ENCODE results near the gene MKNK2. TPM values are rescaled to one million over a fixed set of nuclear protein-coding genes. Genes with fewer than 3 reads are reported as not detected.

Gene MKNK2
- total and polyA plus RNA-seq, 2 of the 13 experiments (the other 11 are each of a cell fraction or from before 2014, with no cell fraction given), result 44.9 to 112 TPM

DNA sequence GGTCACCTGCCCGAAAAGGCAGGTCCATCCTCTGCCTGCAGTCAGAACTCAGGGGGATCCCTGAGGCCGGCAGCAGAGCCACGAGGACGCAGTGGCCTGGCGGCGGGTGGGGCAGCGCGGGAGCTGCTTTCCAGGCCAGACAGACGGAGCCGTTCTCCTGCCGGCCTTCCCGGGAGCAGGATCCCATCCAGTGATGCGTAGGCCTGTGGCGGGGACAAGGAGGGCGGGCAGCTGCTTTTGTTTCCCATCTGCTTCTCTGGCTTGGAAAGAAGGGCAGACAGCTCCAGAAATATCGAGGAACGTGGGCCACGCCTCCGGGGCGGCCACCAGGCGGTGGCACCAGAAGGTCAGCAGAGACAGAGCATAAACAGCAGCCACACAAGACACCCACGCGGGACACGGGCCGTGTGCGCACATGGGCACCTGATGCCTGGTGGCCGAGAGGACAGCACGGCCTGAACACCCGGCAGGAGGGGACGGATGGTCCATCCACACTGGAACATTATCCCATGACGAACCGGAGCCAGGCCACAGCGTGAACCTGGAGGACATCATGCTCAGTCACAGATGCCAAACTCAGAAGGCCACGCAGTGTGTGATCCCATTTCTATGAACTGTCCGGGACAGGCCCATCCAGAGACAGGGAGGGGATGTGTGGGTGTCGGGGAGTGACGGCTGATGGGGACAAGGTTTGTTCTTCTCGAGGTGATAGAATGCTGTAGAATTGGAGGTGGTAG is 13.9 kb upstream of the MKNK2 start (continued):
- TF ChIP-seq ZSCAN31 (CRISPR knock-in tag; IDR thresholded peaks at IDR 0.05; ENCODE audit: low read depth), result 0 out of 2 replicates have a peak, but pooled peaks have one; percentile 50
- TF ChIP-seq SIN3A (IDR thresholded peaks at IDR 0.05; ENCODE audit: borderline replicate concordance, low read depth, low read length), result no peak
- no peak for TF ChIP-seq ZNF367 (CRISPR knock-in tag; IDR thresholded peaks at IDR 0.05; ENCODE audit: borderline replicate concordance)
- no peak for TF ChIP-seq NONO (IDR thresholded peaks at IDR 0.05)
- TF ChIP-seq NONO (CRISPR knock-in tag; conservative IDR thresholded peaks at IDR 0.05), result no peak
- TF ChIP-seq ZNF746 (CRISPR knock-in tag; IDR thresholded peaks at IDR 0.05), result 0 out of 2 replicates have a peak, but pooled peaks have one; percentile 26
- TF ChIP-seq ZNF891 (CRISPR knock-in tag; IDR thresholded peaks at IDR 0.05), result peak; percentile 57; the same call in 1 of the 2 replicates
- 0 out of 2 replicates have a peak, but pooled peaks have one; percentile 15 for TF ChIP-seq MEIS1 (CRISPR knock-in tag; IDR thresholded peaks at IDR 0.05; ENCODE audit: borderline replicate concordance)
- no peak for TF ChIP-seq ZNF24 (IDR thresholded peaks at IDR 0.05)
- TF ChIP-seq, protein P1, sequence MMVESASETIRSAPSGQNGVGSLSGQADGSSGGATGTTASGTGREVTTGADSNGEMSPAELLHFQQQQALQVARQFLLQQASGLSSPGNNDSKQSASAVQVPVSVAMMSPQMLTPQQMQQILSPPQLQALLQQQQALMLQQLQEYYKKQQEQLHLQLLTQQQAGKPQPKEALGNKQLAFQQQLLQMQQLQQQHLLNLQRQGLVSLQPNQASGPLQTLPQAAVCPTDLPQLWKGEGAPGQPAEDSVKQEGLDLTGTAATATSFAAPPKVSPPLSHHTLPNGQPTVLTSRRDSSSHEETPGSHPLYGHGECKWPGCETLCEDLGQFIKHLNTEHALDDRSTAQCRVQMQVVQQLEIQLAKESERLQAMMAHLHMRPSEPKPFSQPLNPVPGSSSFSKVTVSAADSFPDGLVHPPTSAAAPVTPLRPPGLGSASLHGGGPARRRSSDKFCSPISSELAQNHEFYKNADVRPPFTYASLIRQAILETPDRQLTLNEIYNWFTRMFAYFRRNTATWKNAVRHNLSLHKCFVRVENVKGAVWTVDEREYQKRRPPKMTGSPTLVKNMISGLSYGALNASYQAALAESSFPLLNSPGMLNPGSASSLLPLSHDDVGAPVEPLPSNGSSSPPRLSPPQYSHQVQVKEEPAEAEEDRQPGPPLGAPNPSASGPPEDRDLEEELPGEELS (CRISPR knock-in tag; IDR thresholded peaks at IDR 0.05), result 0 out of 2 replicates have a peak, but pooled peaks have one; percentile 11
- TF ChIP-seq, protein P2, sequence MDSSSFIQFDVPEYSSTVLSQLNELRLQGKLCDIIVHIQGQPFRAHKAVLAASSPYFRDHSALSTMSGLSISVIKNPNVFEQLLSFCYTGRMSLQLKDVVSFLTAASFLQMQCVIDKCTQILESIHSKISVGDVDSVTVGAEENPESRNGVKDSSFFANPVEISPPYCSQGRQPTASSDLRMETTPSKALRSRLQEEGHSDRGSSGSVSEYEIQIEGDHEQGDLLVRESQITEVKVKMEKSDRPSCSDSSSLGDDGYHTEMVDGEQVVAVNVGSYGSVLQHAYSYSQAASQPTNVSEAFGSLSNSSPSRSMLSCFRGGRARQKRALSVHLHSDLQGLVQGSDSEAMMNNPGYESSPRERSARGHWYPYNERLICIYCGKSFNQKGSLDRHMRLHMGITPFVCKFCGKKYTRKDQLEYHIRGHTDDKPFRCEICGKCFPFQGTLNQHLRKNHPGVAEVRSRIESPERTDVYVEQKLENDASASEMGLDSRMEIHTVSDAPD (CRISPR knock-in tag; IDR thresholded peaks at IDR 0.05), result no peak
- TF ChIP-seq, protein P3, sequence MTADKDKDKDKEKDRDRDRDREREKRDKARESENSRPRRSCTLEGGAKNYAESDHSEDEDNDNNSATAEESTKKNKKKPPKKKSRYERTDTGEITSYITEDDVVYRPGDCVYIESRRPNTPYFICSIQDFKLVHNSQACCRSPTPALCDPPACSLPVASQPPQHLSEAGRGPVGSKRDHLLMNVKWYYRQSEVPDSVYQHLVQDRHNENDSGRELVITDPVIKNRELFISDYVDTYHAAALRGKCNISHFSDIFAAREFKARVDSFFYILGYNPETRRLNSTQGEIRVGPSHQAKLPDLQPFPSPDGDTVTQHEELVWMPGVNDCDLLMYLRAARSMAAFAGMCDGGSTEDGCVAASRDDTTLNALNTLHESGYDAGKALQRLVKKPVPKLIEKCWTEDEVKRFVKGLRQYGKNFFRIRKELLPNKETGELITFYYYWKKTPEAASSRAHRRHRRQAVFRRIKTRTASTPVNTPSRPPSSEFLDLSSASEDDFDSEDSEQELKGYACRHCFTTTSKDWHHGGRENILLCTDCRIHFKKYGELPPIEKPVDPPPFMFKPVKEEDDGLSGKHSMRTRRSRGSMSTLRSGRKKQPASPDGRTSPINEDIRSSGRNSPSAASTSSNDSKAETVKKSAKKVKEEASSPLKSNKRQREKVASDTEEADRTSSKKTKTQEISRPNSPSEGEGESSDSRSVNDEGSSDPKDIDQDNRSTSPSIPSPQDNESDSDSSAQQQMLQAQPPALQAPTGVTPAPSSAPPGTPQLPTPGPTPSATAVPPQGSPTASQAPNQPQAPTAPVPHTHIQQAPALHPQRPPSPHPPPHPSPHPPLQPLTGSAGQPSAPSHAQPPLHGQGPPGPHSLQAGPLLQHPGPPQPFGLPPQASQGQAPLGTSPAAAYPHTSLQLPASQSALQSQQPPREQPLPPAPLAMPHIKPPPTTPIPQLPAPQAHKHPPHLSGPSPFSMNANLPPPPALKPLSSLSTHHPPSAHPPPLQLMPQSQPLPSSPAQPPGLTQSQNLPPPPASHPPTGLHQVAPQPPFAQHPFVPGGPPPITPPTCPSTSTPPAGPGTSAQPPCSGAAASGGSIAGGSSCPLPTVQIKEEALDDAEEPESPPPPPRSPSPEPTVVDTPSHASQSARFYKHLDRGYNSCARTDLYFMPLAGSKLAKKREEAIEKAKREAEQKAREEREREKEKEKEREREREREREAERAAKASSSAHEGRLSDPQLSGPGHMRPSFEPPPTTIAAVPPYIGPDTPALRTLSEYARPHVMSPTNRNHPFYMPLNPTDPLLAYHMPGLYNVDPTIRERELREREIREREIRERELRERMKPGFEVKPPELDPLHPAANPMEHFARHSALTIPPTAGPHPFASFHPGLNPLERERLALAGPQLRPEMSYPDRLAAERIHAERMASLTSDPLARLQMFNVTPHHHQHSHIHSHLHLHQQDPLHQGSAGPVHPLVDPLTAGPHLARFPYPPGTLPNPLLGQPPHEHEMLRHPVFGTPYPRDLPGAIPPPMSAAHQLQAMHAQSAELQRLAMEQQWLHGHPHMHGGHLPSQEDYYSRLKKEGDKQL (CRISPR knock-in tag; IDR thresholded peaks at IDR 0.05; ENCODE audit: low read depth), result no peak
- no peak for TF ChIP-seq BHLHE40 (IDR thresholded peaks at IDR 0.05; ENCODE audit: low read length)
- TF ChIP-seq TEAD2 (CRISPR knock-in tag; IDR thresholded peaks at IDR 0.05), result no peak
- 0 out of 2 replicates have a peak, but pooled peaks have one; percentile 5 for TF ChIP-seq ZNF629 (CRISPR knock-in tag; conservative IDR thresholded peaks at IDR 0.05)
- TF ChIP-seq ZNF83 (CRISPR knock-in tag; IDR thresholded peaks at IDR 0.05; ENCODE audit: borderline replicate concordance), result no peak
- peak; percentile 62; the same call in 1 of the 2 replicates for TF ChIP-seq ZNF788 (CRISPR knock-in tag; IDR thresholded peaks at IDR 0.05; ENCODE audit: borderline replicate concordance)
- no peak for TF ChIP-seq ZKSCAN1 (IDR thresholded peaks at IDR 0.05; ENCODE audit: low read length)
- TF ChIP-seq JDP2 (CRISPR knock-in tag; IDR thresholded peaks at IDR 0.05; ENCODE audit: borderline replicate concordance), result no peak
- no peak for TF ChIP-seq JUND (CRISPR knock-in tag; IDR thresholded peaks at IDR 0.05)
- no peak for TF ChIP-seq ZFP36L2 (CRISPR knock-in tag; IDR thresholded peaks at IDR 0.05)
- TF ChIP-seq EEA1 (CRISPR knock-in tag; IDR thresholded peaks at IDR 0.05; ENCODE audit: borderline replicate concordance), result no peak

Data from HepG2 (cell line).